H1 (cell line): Measurements from ENCODE around the gene BUD23. TPM values are rescaled to one million over a fixed set of nuclear protein-coding genes. Genes with fewer than 3 reads are reported as not detected.

ENCODE experiments used
- CTCF ChIA-PET: fragments of 300-600 bp; sonication (Branson Sonifier 250); formaldehyde crosslinking; loops from one replicate; lab custom pipeline; 2021; ENCODE audit not compliant: partially characterized antibody; lab: Charles Lee
- POLR2A ChIA-PET: fragments of 300-600 bp; sonication (Branson Sonifier 250); formaldehyde crosslinking; loops from one replicate; lab custom pipeline; 2021; ENCODE audit warnings: inconsistent platforms; ENCODE audit not compliant: partially characterized antibody; lab: Charles Lee
- DNase-seq, 2 experiments: peaks; one replicate each; pipeline versions ENCODE4 v3.0.0 to v3.0.0-alpha.2; 2010 to 2022; ENCODE audit warnings: low spot score in 2 of 2, low read depth in 1 of 2, mixed read lengths in 1 of 2
- FAIRE-seq: peaks from 2 replicates; lab custom pipeline; 2011; peaks lifted over from hg19 to GRCh38; lab: Jason Lieb, UNC
- H2AFZ ChIP-seq: 2 replicates; pipeline ENCODE4 v1.8.1; 2012; ENCODE audit warnings: low read length, inconsistent platforms
- H2AK5ac ChIP-seq: 2 replicates; pipeline ENCODE4 v1.6.1; 2013; ENCODE audit warnings: low read depth, low read length
- H2BK120ac ChIP-seq: replicated peaks from 2 replicates; pipeline ENCODE3; 2013; ENCODE audit warnings: low read depth, low read length, inconsistent platforms
- H2BK12ac ChIP-seq: 2 replicates; pipeline ENCODE4 v1.6.1; 2013; ENCODE audit warnings: low read depth, low read length
- H2BK15ac ChIP-seq: 2 replicates; pipeline ENCODE4 v1.6.1; 2013; ENCODE audit warnings: low read length
- H2BK20ac ChIP-seq: 2 replicates; pipeline ENCODE4 v1.6.1; 2013; ENCODE audit warnings: low read length
- H2BK5ac ChIP-seq: 2 replicates; pipeline ENCODE4 v1.6.1; 2013; ENCODE audit warnings: low read depth, low read length
- H3K14ac ChIP-seq: 2 replicates; pipeline ENCODE4 v1.6.1; 2013; ENCODE audit warnings: inconsistent platforms; ENCODE audit not compliant: insufficient read length
- H3K18ac ChIP-seq: 2 replicates; pipeline ENCODE4 v1.6.1; 2013; ENCODE audit warnings: low read length; ENCODE audit errors: extremely low read depth
- H3K23ac ChIP-seq: 2 replicates; pipeline ENCODE4 v1.6.1; 2013; ENCODE audit warnings: inconsistent platforms; ENCODE audit not compliant: insufficient read length
- H3K23me2 ChIP-seq: 2 replicates; pipeline ENCODE4 v1.6.1; 2013; ENCODE audit warnings: low read depth, low read length
- H3K27ac ChIP-seq: 2 replicates; pipeline ENCODE4 v1.6.1; 2011; ENCODE audit warnings: low read depth, low read length, inconsistent platforms
- H3K27me3 ChIP-seq, 4 experiments: replicated peaks in 1 of 4; 1 replicate in 1 of 4; 2 replicates in 3 of 4; pipeline versions ENCODE4 v1.6.1 to v1.8.1; 2011 to 2013; ENCODE audit warnings: low read length in 3 of 4, mild to moderate bottlenecking in 3 of 4, inconsistent platforms in 2 of 4, mixed read lengths in 2 of 4, moderate library complexity in 1 of 4; ENCODE audit not compliant: control insufficient read depth in 3 of 4, insufficient read depth in 3 of 4; ENCODE audit errors: extremely low read depth in 1 of 4
- H3K36me3 ChIP-seq, 4 experiments: 2 replicates each; pipeline versions ENCODE4 v1.6.1 to v1.8.1; 2011 to 2013; ENCODE audit warnings: mild to moderate bottlenecking in 4 of 4, low read length in 3 of 4, moderate library complexity in 2 of 4, control low read depth in 1 of 4, inconsistent platforms in 1 of 4; ENCODE audit not compliant: insufficient read depth in 4 of 4, control insufficient read depth in 2 of 4
- H3K4ac ChIP-seq: replicated peaks from 2 replicates; pipeline ENCODE3; 2013; ENCODE audit warnings: low read length, low read depth, mixed read lengths, inconsistent platforms; ENCODE audit not compliant: insufficient read length
- H3K4me1 ChIP-seq, 4 experiments: replicated peaks in 1 of 4; 1 replicate in 1 of 4; 2 replicates in 3 of 4; pipeline versions ENCODE4 v1.6.1 to v1.8.1; 2011 to 2013; ENCODE audit warnings: low read length in 3 of 4, inconsistent platforms in 2 of 4, mixed read lengths in 1 of 4; ENCODE audit not compliant: insufficient read depth in 4 of 4, control insufficient read depth in 3 of 4
- H3K4me2 ChIP-seq, 2 experiments: 2 replicates each; pipeline versions ENCODE4 v1.6.1 to v1.8.1; 2011 to 2013; ENCODE audit warnings: low read depth in 2 of 2, low read length in 2 of 2, control low read depth in 1 of 2, inconsistent platforms in 1 of 2, mild to moderate bottlenecking in 1 of 2; ENCODE audit not compliant: insufficient read depth in 1 of 2
- H3K4me3 ChIP-seq, 4 experiments: fragments of 200-600, 300-600 bp in 1 of 4; sonication (generic), shearing (Covaris generic), sonication (Bioruptor Twin) in 1 of 4; 2 replicates each; pipeline versions ENCODE4 v1.5.1 to v1.8.1; 2011 to 2016; ENCODE audit warnings: low read length in 4 of 4, low read depth in 3 of 4, control low read depth in 2 of 4, inconsistent platforms in 2 of 4, mild to moderate bottlenecking in 2 of 4, mixed read lengths in 1 of 4, moderate library complexity in 1 of 4; ENCODE audit not compliant: insufficient read depth in 2 of 4; ENCODE audit errors: extremely low read depth in 1 of 4
- H3K56ac ChIP-seq: replicated peaks from 2 replicates; pipeline ENCODE3; 2013; ENCODE audit warnings: low read depth, mild to moderate bottlenecking, mixed read lengths, low read length, inconsistent platforms; ENCODE audit not compliant: insufficient read length
- H3K79me1 ChIP-seq: 2 replicates; pipeline ENCODE4 v1.6.1; 2013; ENCODE audit warnings: low read depth, low read length, control low read depth
- H3K79me2 ChIP-seq, 2 experiments: 2 replicates each; pipeline versions ENCODE4 v1.6.1 to v1.8.1; 2012 to 2013; ENCODE audit warnings: low read length in 2 of 2, mild to moderate bottlenecking in 2 of 2, inconsistent platforms in 1 of 2; ENCODE audit not compliant: insufficient read depth in 2 of 2, control insufficient read depth in 1 of 2
- H3K9ac ChIP-seq, 4 experiments: replicated peaks in 1 of 4; 1 replicate in 1 of 4; 2 replicates in 3 of 4; pipeline versions ENCODE4 v1.6.1 to v1.8.1; 2011 to 2013; ENCODE audit warnings: low read depth in 3 of 4, low read length in 3 of 4, control low read depth in 2 of 4, mild to moderate bottlenecking in 2 of 4, moderate library complexity in 2 of 4, inconsistent platforms in 1 of 4; ENCODE audit errors: extremely low read depth in 1 of 4
- H3K9me3 ChIP-seq, 2 experiments: 2 replicates each; pipeline versions ENCODE4 v1.6.1 to v1.8.1; 2012 to 2013; ENCODE audit warnings: mild to moderate bottlenecking in 2 of 2, moderate library complexity in 2 of 2, control low read depth in 1 of 2, inconsistent platforms in 1 of 2, low read depth in 1 of 2, low read length in 1 of 2, mixed read lengths in 1 of 2; ENCODE audit not compliant: insufficient read depth in 2 of 2
- H4K20me1 ChIP-seq, 2 experiments: replicated peaks in 1 of 2; 2 replicates each; pipeline versions ENCODE3 to v1.8.1; 2011 to 2013; ENCODE audit warnings: inconsistent platforms in 2 of 2, low read length in 2 of 2, mild to moderate bottlenecking in 1 of 2; ENCODE audit not compliant: insufficient read depth in 2 of 2, control insufficient read depth in 1 of 2
- H4K5ac ChIP-seq: 2 replicates; pipeline ENCODE4 v1.6.1; 2013; ENCODE audit warnings: low read length, low read depth, mixed read lengths, inconsistent platforms; ENCODE audit not compliant: insufficient read length
- H4K8ac ChIP-seq: 2 replicates; pipeline ENCODE4 v1.8.0; 2013; ENCODE audit warnings: mild to moderate bottlenecking, moderate library complexity, low read length, inconsistent platforms; ENCODE audit not compliant: insufficient read depth; ENCODE audit errors: extremely low read depth
- H4K91ac ChIP-seq: replicated peaks from 2 replicates; pipeline ENCODE3; 2013; ENCODE audit warnings: low read length, mixed read lengths, inconsistent platforms; ENCODE audit not compliant: insufficient read length
- BACH1 ChIP-seq: IDR thresholded peaks from 2 replicates; pipeline ENCODE4 v1.6.1; 2012; ENCODE audit warnings: low read length, improper control_type of control experiment
- CEBPB ChIP-seq: IDR thresholded peaks from 2 replicates; pipeline ENCODE4 v1.6.1; 2012; ENCODE audit warnings: low read depth, low read length
- CHD1 ChIP-seq: IDR thresholded peaks from 2 replicates; pipeline ENCODE4 v1.6.1; 2012; ENCODE audit warnings: low read depth, low read length, improper control_type of control experiment
- KDM4A ChIP-seq: IDR thresholded peaks from one replicate; pipeline ENCODE4 v1.7.1; 2012; ENCODE audit warnings: low read depth, mild to moderate bottlenecking, moderate library complexity, low read length, inconsistent platforms; ENCODE audit not compliant: severe bottlenecking
- NANOG ChIP-seq: IDR thresholded peaks from 2 replicates; pipeline ENCODE4 v1.6.1; 2011; ENCODE audit warnings: low read length, low read depth, mild to moderate bottlenecking, inconsistent platforms; ENCODE audit not compliant: insufficient read depth, poor library complexity, severe bottlenecking
- POLR2A ChIP-seq, 2 experiments: IDR thresholded peaks; 1 replicate in 1 of 2; 2 replicates in 1 of 2; pipeline ENCODE4 v1.6.1; 2011; ENCODE audit warnings: low read depth in 2 of 2, low read length in 2 of 2, mild to moderate bottlenecking in 2 of 2; ENCODE audit errors: control extremely low read depth in 1 of 2
- SAP30 ChIP-seq: fragments of 300-600 bp; sonication (generic); IDR thresholded peaks from 2 replicates; pipeline ENCODE4 v1.7.1; 2012; ENCODE audit warnings: low read length, moderate library complexity, mild to moderate bottlenecking, inconsistent platforms; ENCODE audit not compliant: insufficient read depth, insufficient replicate concordance
- SIN3A ChIP-seq, 2 experiments: IDR thresholded peaks in 1 of 2; conservative IDR thresholded peaks in 1 of 2; 2 replicates each; pipeline ENCODE4 v1.6.1; 2011 to 2012; ENCODE audit warnings: low read length in 2 of 2, improper control_type of control experiment in 1 of 2, low read depth in 1 of 2, mild to moderate bottlenecking in 1 of 2
- SP2 ChIP-seq: IDR thresholded peaks from 2 replicates; pipeline ENCODE4 v1.6.1; 2012; ENCODE audit warnings: mild to moderate bottlenecking, low read length, inconsistent platforms
- TAF1 ChIP-seq: IDR thresholded peaks from 2 replicates; pipeline ENCODE4 v1.6.1; 2011; ENCODE audit warnings: mild to moderate bottlenecking, low read depth, low read length
- TBP ChIP-seq: IDR thresholded peaks from 2 replicates; pipeline ENCODE4 v1.6.1; 2011; ENCODE audit warnings: low read depth, low read length, improper control_type of control experiment
- TCF12 ChIP-seq: IDR thresholded peaks from 2 replicates; pipeline ENCODE4 v1.6.1; 2011; ENCODE audit warnings: low read depth, mild to moderate bottlenecking, low read length
- WGBS, 2 experiments: shearing (Covaris generic) in 1 of 2; methylation state at CpG; one replicate each; pipeline versions ENCODE4 v1.1.6 to v1.1.7; 2013 to 2015; ENCODE audit warnings: low lambda C conversion rate in 2 of 2, mixed read lengths in 2 of 2, inconsistent platforms in 1 of 2, low coverage in 1 of 2, missing lambda C conversion rate in 1 of 2; ENCODE audit not compliant: insufficient replicate concordance in 2 of 2, insufficient coverage in 1 of 2, insufficient read length in 1 of 2; ENCODE audit errors: extremely low coverage in 1 of 2, missing lambda C conversion rate in 1 of 2; 5-methylcytosine and 5-hydroxymethylcytosine counted together
- polyA plus RNA-seq, 7 experiments: library from polyadenylated mRNA; depleted of rRNA in 3 of 7; stranded (reverse) in 5 of 7; unstranded in 2 of 7; fragments of >200 nt in 5 of 7; fragments of 200-250 nt in 2 of 7; gene quantifications; 1 replicate in 5 of 7; 2 replicates in 1 of 7; 4 replicates in 1 of 7; pipeline versions ENCODE4 v1.2.1 to v1.2.3, GENCODE V29; 2011 to 2013; ENCODE audit warnings: missing spikeins in 2 of 7, mixed read lengths in 2 of 7
- total RNA-seq: library from RNA; stranded (reverse); fragmentation: NEBNext Ultra II Directional; extraction: Animal tissue kit (Norgen Biotek cat#: 25700); gene quantifications from 2 replicates; pipeline ENCODE4 v1.2.1, GENCODE V29; 2021

Gene BUD23
- total and polyA plus RNA-seq, 2 of the 8 experiments (the other 6 are each of a cell fraction or from before 2014, with no cell fraction given) = 72.3 to 78.4 TPM

DNA sequence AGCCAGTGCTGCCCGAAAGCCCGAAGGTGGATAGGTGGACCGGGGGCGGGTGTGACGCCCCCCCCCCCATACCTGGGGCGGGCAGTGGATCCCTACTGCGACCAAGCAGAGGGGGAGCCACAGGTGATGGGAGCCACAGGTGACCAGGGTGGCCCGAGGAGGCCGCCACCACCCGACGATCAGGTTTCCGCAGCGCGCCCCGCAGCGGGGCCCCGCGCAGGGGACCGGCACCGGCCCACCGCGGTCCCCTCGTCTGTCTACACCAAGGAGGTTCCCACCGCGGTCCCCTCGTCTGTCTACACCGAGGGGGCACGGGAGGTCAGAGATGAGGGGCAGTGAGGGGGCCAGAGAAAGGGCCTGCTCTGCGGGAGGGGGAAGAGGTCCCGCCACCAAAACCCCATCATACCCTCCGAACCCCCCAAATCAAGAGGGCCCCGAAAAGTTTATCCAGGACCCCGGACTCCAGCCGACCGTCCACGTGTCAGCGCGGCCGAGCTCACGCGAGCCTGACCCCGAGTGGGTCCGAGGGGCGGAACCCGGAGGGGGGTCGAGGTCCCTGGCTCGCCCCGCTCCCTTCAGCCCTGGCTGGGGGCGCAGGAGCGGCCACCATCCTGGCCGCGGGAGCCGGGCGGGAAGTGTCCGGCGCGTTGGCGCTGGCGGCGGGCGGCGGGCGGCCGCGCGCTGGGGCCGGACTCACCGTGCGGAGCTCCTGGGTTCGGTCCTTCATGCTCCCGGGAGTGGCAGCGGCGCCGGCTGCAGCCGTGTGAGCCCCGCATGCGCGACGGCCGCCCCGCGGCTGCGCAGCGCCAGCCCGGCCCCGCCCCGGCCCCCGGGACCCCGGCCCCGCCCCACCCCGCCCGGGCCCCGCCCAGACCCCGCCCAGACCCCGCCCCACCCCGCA, 35.8 kb downstream of the BUD23 start, which contains the start of gene STX1A:
TSS of gene STX1A (minus strand) at position 765 of the 901 bp plus-strand sequence. CDS start at position 727, 38 bp downstream.
- H3K27me3 ChIP-seq = peaks cover 0 to 18% (median 13%) of the 10 kb centered on the region in 4 experiments; a peak in 5 of 7 replicates
- no peak within 1 kb of the TSS for H2AFZ ChIP-seq
- FAIRE-seq = no peak
- H3K4me2 ChIP-seq = peak within 1 kb of the TSS; percentile 68 to 91
- no peak within 1 kb of the TSS for H3K4ac ChIP-seq
- H3K18ac ChIP-seq = no peak within 1 kb of the TSS
- no peak within 1 kb of the TSS for H2BK20ac ChIP-seq
- H3K23me2 ChIP-seq = peaks cover 3% of the 10 kb centered on the region; the same call in 1 of the 2 replicates
- H2BK5ac ChIP-seq = no peak within 1 kb of the TSS
- no peaks in the 10 kb centered on the region; a peak in 3 of 7 replicates for H3K4me1 ChIP-seq
- no peak within 1 kb of the TSS for H3K23ac ChIP-seq
- H4K20me1 ChIP-seq = peaks cover 8 to 10% of the 10 kb centered on the region in 2 experiments
- WGBS, 2 experiments = 5% methylated on average over 66 of the region's 96 CpGs; no CpG with 5 or more reads in 1 of the 2 experiments
- no peak within 1 kb of the TSS for H2BK15ac ChIP-seq
- no peaks in the 10 kb centered on the region for H3K36me3 ChIP-seq
- no peak within 1 kb of the TSS for H2BK120ac ChIP-seq
- no peak within 1 kb of the TSS for H3K56ac ChIP-seq
- peaks cover 5% of the 10 kb centered on the region for H3K79me1 ChIP-seq
- H2AK5ac ChIP-seq = no peak within 1 kb of the TSS
- no peak for DNase-seq
- no peak within 1 kb of the TSS for H2BK12ac ChIP-seq
- no peak within 1 kb of the TSS for H3K14ac ChIP-seq
- CTCF ChIA-PET = interaction anchor here (0.8 to 2.2 kb wide), 10 partner anchors 8 to 112 kb away, joined by 3 to 14 read pairs (median 4); partner anchors contain the start of gene VPS37D
- no peaks in the 10 kb centered on the region for H3K79me2 ChIP-seq
- H4K5ac ChIP-seq = no peak within 1 kb of the TSS
- H3K9me3 ChIP-seq = no peaks in the 10 kb centered on the region
- peak within 1 kb of the TSS; percentile 51; the same call in 1 of the 2 replicates for H4K8ac ChIP-seq
- POLR2A ChIA-PET = interaction anchor here (0.9 to 1.5 kb wide), 8 partner anchors 10 to 141 kb away, joined by 3 to 7 read pairs (median 3); partner anchors contain the start of genes ABHD11 and TBL2
- H4K91ac ChIP-seq = no peak within 1 kb of the TSS
- H3K4me3 ChIP-seq = peak within 1 kb of the TSS; percentile 73 to 92 (median 86)
- peak within 1 kb of the TSS; percentile 29 to 70 (median 52); a peak in 5 of 7 replicates for H3K9ac ChIP-seq
- H3K27ac ChIP-seq = no peak within 1 kb of the TSS
- TF ChIP-seq TCF12 (no peak), CHD1 (no peak), SP2 (no peak), KDM4A (peak; percentile 89), BACH1 (0 out of 2 replicates have a peak, but pooled peaks have one; percentile 37), SAP30 (no peak), CEBPB (no peak), SIN3A (conservative IDR thresholded peaks at IDR 0.05 in 1 of 2, IDR thresholded peaks at IDR 0.05 in 1 of 2; ENCODE audit: low read depth in 1 of 2, low read length in 2 of 2) (0 out of 4 replicates have a peak, but pooled peaks of 1 of the 2 experiments have one; percentile 39), TBP (no peak), POLR2A (IDR thresholded peaks at IDR 0.05; ENCODE audit: control extremely low read depth in 1 of 2, low read depth in 2 of 2, low read length in 2 of 2) (no peak), NANOG (no peak), TAF1 (peak; percentile 60)
